ENCODE results near the gene NPTN. TPM values are rescaled to one million over a fixed set of nuclear protein-coding genes. Genes with fewer than 3 reads are reported as not detected.
"Not testable (repeated sequence)": the region's sequence is repeated elsewhere in the genome, so short reads cannot be mapped to it uniquely, and the experiment has no call there.

NPTN gene
- total RNA-seq, 1 donor from 2014 or later = 24.2 TPM

DNA sequence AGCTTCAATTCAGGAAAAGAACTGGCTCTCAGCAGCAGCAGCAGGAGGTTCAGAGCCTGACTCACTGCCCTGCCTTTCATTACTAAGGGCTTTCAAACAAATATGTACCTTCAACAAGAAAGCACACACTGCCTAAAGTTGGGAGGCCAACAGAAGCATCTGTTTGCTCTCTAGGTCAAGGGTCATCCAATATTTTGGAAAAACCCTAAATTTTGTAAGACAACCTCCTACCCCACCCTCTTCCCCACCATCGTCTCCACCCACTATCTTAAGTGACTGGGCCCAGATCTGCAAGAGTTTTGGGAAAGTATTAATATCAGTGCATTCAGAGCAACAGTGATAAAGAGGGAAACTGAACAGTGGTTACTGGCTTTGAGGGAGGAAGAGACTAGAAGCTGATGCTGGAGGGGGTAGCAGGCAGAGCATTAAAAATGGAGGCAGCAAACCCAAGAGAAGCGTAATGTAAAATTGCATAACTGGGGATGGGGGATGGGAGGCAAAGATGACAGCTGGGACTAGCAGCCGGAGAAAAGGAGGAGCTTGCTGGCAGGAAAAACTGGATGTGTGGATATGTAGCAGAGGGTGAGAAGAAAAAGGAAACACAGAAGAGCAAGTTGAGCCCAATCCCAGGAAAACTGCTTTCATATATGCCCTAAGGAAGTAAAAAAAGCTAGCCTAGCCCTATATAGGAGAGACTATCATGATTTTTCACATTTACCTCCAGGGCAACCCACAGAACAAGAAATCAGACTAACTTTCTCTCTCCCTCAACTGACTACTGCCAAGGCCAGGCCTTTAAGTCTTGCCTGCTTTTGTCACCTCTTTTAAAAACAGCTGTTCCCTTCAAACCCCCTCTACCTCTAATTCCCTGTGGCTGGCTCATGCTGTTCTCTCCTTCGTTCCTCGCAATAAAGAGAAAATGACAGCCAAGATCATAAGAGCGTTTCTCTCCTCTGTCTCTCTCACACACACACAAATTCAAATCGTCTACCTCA lies 31.4 kb downstream of the NPTN start:
- DNase-seq (ENCODE audit: low spot score) (no peak), ATAC-seq (peak; percentile 79)

DNA sequence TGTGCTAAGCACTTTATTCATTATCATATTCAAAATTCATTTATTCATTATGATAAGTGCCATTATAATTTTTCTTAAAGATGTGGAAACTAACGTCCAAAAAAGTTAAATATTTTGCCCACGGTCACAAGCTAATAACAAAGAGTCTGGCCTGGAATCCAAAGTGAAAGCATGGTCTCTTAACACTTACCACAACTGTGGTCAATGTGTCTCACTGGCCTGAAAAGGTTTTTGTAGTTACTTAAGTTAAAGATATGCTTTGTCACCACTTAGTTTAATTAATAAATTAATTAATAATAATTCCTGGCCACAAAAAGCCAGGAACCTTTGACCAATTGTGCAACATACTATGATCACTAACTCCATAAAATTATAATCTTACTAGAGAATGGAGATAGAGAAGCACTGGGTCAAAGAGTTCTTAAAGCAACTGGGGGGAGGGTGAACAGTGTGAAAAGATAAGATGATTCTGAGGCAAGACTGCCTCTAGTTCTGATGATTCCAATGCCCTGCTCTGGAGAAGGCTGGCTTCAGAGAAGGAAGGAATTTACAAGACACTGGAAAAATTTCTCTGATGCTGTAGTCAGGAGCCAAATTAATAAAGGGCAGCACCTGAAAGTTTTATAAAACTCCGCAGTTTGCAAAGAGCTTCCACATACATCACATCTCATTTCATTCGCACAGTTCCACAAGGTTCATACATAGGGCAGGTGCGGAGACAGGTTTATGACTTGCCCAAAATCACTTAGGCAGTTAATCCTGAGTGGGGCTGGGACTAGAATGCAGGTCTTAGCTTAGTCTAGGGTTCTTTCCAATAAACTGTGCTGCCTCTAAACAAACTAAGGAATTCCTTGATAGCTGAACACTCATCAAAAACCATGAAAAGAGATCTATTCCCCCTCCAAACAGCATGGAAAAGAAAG lies 32.5 kb downstream of the NPTN start:
- DNase-seq (ENCODE audit: low spot score) = no peak
- no peak for ATAC-seq

DNA sequence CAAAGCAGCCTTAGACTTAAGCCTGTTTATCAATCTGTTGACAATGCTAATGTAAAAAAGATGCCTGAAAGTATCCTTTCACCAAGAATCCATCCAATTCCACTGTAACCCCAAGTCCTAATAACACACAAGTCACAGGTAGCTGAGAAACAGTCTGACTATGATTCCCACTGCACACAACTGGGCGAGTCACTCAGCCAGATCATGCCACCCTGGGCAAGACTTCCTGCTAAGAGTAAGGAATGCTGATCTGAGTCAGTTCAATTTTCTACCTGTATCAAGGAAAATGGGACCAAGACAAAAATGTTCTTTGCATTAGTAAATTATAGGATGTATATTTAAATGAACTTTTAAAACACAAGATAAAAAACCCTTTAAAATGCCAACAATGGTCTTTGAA lies 33.3 kb downstream of the NPTN start:
- DNase-seq (ENCODE audit: low spot score) (no peak), ATAC-seq (no peak)

DNA sequence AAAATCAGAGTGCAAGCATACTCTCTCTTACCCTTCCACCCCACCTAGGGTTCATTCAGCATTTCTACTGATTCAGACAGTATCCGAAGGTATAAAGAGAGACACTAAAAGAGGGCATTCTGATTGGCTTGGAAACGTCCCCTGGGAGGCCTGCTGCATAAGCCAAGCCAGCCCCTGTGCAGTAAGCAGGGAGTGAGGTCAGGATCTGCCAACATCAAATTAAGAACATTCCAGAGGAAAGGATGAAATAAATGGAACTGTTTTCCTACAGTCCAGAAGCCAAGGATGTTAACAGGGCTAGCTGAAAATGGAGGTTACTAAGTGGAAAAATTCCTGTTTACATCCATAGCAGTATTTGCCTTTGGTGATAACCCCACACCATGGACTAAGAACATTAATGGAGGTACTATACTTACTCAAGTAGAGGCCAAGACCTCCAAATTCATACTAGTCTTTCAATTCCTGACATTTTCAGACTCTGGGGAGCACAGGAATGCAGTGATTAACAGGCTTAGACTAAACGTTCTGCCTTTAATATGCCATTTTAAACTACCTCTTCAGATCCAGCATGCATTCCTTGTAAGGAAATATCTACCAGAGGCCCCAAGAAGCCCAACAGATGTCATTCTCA lies 34.5 kb downstream of the NPTN start:
- ATAC-seq (no peak), DNase-seq (ENCODE audit: low spot score) (no peak)

DNA sequence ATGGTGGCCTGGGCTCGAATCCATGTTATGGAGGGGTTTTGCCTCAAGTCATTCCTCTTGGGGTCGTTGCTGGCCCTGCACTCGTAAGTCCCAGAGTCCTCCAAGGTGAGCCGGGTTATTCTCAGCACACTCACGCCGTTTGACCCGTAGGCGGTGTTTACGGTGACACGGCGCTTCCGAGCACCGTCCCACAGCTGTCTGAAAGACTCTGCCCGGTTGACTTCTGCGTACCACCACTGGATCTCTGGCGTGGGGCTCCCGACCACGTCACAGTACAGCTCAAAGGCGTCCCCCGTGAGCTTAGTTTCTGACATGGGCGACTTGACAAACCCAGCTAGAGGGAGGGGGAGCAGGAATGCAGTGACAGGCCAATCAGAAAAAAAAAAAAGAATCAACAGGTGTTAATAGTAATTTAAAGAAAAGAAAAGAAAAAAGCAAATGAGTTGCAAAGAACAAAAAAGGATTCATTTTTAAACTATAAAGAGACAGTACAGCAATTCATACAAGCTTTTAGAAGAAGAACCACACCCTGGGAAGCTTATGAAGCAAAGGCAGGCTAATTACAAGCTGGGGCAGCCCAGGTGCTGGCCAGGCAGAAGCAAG lies 36.1 kb downstream of the NPTN start:
- ATAC-seq = no peak
- no peak for DNase-seq (ENCODE audit: low spot score)

DNA sequence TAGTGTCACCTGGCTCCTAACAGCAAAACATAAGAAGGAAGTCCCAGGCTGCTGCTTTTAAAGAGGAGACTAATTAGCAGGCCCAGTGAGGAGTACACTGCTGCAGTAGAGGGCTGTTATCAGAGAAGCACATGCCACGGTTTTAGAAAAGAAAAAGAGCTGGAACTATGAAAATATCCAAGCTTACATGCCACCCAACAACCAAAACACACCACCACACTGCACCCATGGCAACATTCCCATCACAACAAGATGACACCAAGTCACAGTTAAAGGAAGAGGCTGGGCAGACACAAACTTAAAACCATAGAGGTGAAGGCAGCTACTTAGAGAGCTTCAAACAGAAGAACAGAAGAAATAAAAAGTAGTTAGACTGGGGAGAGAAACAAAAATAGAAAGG lies 37.0 kb downstream of the NPTN start:
- ATAC-seq (no peak), DNase-seq (ENCODE audit: low spot score) (no peak)

DNA sequence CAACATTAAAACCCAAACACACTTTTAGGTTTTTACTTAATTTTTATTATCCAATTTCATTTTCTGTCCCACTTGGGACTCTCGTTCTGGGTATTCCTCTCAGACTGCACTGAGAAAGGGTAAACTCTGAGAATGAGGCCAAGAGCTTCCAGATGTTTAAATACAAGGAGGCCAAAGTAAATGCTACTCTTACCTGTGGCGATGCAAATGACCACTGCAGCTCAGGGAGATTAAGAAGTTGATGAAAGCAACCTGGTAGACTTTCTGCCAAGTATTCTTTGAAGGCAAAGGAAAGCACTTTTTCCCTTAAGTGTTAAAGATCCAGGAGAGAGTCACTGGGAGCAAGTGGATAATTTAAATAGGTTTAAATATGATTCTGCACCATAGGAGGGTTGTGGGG lies 39.1 kb downstream of the NPTN start:
- ATAC-seq = no peak
- no peak for DNase-seq (ENCODE audit: low spot score)

DNA sequence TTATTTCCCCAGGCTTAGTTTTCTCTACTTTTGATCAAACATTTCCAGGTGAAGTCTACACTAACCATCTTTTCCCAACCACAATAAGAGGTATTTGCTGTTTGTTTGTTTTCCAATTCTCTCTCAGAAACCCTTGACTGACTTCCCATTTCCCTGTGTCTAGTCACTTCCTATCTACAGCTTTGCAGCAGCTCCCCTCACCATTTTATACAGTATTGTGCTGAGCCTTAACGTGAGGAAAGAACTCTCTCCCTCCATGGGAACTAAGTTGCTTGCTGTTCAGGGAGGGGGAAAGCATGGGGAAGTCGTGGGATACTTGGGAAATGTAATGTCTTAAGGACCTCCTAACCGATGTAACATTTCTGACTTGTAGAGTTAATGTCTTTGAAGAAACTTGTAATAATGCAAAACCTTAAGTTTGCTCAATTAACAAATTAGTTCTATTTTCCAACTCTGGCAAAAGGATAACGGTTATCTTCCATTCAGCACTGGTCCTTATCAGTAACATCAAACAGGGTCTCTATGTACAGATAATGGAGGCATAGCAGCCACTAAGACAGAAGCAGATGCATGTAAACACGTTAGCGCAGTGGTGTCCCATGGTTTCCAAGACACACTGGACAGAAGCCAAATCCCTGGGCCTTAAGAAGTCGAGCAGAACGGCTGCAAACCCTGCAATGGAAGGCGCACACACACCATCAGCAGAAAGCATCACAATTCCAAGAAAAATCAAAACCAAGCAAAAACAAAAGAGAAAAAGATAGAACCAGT lies 39.7 kb downstream of the NPTN start:
- DNase-seq (ENCODE audit: low spot score) = no peak
- no peak for ATAC-seq

DNA sequence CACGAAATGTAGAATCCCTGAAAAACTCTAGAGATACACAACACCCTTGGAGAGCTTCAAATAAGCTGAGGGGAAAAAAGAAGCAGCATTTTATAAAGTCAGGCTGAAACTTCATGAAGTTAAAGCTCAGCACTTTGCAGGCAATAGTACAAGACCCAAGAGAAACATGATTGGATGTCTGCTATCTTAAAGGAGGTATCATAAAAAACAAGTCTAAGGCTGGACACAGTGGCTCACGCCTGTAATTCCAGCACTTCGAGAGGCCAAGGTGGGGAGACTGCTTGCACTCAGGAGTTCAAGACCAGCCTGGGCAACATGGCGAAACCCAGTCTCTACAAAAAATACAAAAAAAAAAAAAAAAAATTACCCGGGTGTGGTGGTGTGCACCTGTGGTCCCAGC lies 42.9 kb downstream of the NPTN start:
- ATAC-seq (no peak), DNase-seq (ENCODE audit: low spot score) (no peak)

DNA sequence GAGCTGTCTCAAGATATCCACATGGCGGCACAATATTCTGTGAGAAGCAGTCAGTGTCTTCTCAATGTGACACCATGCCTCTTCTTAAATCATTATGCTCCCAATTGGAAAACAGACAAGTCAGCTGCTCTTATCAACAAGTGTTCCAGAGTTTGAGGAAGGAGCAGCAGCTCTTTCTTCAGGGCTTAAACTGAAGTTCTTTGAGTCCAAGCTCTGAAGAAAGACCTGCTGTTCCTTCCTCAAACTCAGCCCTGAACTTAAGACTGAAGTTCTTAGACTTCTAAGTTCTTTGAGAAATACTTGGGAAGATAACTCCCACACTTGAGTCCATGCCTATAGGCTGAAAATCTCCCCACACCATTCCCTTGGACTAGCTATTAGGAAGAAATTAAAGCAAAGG lies 43.4 kb downstream of the NPTN start:
- ATAC-seq = no peak
- DNase-seq (ENCODE audit: low spot score) = no peak

DNA sequence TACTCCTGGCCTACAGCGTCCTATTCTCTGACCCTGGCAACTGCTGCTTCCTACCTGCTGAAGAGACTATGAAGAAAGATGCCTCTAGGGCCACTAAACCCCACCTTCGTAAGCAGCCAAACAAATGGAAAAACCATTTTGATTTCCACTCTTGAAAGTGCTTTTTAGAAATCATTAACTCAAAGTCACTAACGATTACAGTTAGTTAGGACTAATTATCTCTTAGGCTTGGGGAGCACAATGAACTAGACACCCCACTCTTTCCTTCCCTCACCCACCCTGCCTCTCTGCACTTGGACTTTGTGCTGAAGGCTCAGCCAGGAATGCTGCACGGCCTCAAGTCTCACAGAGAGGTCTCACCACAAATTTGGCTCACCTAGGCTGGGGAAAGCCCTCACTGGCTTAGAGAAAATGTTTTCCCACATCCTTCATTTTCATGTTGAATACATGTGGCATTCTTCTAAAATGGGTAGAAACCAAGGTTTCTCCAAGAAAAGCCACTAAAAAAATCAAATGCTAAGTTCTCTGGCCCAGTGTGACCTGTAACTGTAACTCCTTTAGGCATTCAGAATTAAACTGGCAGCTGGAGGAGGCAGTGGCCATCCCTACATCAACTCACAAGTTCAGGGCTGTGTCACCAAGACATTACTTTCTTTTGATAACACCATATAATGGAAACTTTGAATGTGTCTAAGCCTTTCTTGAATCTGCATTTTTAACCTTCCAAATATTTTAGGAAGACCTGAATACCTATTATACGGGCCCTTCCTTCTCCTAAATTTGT lies 47.1 kb downstream of the NPTN start:
- ATAC-seq (no peak), DNase-seq (ENCODE audit: low spot score) (no peak)

DNA sequence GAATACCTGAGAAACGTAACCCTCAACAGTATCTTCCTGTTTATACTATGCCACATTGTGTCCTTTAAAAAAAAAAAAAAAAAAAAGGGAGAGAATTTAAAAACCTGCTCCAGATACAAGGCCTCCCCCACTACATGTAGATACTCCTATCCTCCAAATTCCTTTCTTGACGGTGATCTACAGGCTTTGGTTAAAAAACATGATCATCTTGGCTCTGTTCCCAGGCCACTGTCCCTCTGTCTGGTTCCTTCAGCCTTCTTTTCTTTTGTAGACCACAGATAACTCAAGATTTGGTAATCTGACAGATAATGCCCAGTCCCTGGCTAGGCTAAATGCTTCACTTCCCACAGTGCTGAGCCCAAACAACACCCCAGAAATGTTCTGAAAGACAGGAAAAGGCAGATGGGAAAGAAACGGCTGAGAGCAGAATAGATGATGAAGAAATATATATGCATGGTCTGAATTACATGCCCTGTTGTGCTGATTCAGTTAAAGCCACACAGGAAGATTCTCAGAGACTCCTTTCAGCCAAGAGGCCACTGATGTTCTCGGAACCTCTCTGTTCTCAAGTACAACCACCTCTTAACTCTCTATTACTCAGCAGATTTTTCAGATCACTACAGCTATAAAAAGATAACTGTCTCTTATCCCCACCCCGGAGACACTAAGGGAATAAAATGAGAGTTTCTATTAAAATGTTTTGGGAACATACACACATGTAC lies 48.3 kb downstream of the NPTN start:
- DNase-seq (ENCODE audit: low spot score) (no peak), ATAC-seq (no peak)

DNA sequence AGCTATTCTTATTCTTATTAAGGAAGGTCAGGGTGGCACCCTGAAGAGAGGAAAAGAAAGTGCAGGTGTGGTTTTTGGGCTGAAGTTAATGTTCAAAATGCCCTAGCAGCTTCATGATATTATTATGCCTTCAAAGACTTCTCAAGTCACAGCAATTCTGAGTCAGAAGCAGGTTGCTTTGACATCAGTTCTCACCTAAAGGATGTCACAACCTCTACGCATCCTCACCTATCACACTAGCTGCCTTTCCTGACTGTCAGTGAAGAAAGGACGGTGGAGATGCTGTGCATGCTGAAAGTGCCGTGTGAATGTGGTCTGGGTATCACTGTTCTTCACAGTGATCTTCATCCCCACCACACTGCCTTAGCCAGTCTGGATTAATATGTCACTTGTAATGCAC lies 49.6 kb downstream of the NPTN start:
- no peak for DNase-seq (ENCODE audit: low spot score)
- ATAC-seq = no peak

DNA sequence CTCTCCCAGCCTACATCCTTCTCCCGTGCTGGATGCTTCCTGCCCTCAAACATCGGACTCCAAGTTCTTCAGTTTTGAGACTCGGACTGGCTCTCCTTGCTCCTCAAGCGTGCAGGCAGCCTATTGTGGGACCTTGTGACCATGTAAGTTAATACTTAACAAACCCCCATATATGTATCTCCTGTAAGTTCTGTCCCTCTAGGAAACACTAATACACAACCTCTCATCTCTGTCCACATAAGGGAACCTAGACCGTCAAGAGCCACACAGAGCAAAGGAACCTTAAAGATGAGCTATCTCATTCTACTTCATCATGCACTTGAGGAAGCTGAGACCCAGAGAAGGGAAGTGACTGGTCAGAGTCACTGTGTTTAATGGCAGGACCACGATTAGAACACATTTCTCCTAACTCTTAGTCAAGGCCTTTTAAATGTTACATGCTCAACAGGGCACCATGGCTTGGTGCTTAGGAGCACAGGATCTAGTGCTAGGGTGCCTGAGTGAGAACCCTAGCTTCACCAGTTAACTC lies 50.3 kb downstream of the NPTN start:
- ATAC-seq (no peak), DNase-seq (ENCODE audit: low spot score) (no peak)

DNA sequence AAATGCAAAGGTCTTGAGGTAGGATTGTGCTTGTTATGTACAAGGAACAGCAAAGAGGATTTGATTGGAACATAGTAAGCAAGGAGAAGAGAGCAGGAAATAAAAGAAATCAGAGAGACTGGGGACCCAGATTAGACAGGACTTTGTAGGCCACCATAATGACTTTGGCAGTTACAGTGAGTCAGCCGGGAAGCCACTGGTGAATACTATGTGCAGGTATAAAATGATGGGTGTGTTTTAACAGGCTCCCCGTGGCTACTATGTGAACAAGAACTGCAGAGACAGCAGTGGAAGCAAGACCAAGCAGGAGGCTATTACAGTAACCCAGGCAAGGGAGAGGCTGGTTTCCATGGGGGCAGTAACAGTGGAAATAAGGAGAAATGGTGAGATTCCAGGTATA lies 55.2 kb downstream of the NPTN start:
- DNase-seq (ENCODE audit: low spot score) = no peak
- ATAC-seq = no peak

DNA sequence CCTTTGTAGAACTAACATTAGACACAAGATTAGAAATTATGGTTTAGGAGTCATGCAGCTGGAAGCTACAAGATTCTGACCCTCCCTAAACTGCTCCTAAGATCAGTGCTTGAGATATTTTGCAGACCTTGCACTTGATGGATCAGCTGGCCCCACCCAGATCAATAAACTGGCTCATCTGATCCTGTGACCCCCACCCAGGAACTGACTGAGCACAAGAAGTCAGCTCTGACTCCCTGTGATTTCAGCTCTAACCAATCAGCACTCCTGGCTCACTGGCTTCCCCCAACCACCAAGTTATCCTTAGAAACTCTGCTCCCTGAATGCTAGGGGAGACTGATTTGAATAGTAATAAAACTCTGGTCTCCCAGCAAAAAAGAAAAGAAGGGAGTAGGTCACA lies 55.6 kb downstream of the NPTN start:
- ATAC-seq; DNase-seq (ENCODE audit: low spot score): not testable (repeated sequence)

DNA sequence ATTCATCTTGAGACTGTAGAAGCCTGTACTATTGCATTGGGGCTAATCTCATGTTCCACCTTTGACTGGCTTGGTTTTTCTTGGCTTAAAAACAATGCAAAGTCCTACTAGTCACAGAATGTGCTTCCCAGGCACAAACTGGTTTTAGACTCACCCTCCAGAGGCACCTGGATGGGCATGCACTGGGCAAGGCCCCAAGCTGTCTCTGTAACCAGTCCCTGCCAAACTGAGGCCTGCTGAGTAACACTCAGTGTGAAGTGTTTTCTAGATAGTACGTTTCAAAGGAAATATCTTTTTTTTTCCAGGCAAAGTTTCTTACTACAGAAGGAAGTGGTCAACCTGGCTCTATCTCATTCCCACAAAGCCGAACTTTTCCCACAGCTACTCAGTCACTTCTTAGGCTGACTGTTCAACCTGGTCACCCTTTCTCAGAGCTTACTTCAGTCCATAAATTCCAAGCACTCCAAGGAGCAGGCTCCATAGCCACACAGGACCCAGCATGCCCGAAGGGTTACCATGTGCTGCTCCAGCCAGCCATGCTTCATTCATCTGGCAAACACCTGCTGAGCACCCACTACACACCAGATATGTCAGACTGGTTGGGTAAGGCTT lies 57.4 kb downstream of the NPTN start:
- DNase-seq (ENCODE audit: low spot score) (no peak), ATAC-seq (no peak)

DNA sequence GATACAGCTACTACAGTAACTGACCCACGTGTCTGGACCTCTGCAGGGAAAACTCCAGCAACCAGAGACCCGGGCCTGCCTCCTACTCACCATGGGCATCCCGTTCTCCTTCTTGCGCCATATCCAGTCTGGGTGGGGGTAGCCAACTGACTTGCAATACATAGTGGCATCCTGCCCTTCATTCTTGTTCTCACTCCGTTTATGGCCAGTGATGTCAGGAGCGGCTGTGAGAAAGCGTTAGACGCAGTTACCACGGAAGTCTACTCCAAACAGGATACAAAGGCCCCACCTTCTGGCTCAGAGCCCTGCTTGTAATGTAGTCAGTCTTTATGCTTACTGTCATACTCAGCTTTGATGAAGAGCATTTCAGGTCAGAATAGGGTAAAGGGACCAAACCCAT lies 59.6 kb downstream of the NPTN start:
- no peak for DNase-seq (ENCODE audit: low spot score)
- peak; percentile 36 for ATAC-seq

Data from left lobe of liver (tissue), 2 donors.